ENCODE data around the gene ESPNL. TPM values are rescaled to one million over a fixed set of nuclear protein-coding genes. Genes with fewer than 3 reads are reported as not detected.

ESPNL gene
- total RNA-seq, 1 experiment from 2014 or later = 1.1 TPM

GRCh38 chr2:238116298-238117198 is 16.4 kb downstream of the ESPNL start:
- TF ChIP-seq ATF1 (CRISPR knock-in tag; IDR thresholded peaks at IDR 0.05) = no peak
- TF ChIP-seq JUN (CRISPR knock-in tag; IDR thresholded peaks at IDR 0.05) = no peak
- no peak for TF ChIP-seq E2F1 (CRISPR knock-in tag; IDR thresholded peaks at IDR 0.05)
- TF ChIP-seq KAT7 (CRISPR knock-in tag; IDR thresholded peaks at IDR 0.05; ENCODE audit: borderline replicate concordance) = no peak
- no peak for TF ChIP-seq NR2C2 (CRISPR knock-in tag; IDR thresholded peaks at IDR 0.05)
- ChIA-PET CTCF (interaction anchor here (1.3 kb wide), 1 partner anchor 23 kb away, joined by 3 read pairs; no protein-coding TSS in a partner anchor), POLR2A (no interaction called here)
- Mint-ChIP-seq H3K9me3 (peaks cover 17% of the 10 kb centered on the region), H3K4me3 (no peak overlapping the region), H3K36me3 (peaks cover 6% of the 10 kb centered on the region), H3K4me1 (no peaks in the 10 kb centered on the region), H3K27ac (no peak overlapping the region), H3K27me3 (ENCODE audit: low read depth) (no peaks in the 10 kb centered on the region)
- DNase-seq (ENCODE audit: low spot score) = no peak
- ATAC-seq = no peak

GRCh38 chr2:238117199-238118154 is 17.3 kb downstream of the ESPNL start:
- H3K4me1 Mint-ChIP-seq = no peaks in the 10 kb centered on the region
- ATAC-seq (no peak), DNase-seq (ENCODE audit: low spot score) (no peak)
- no peak overlapping the region for H3K4me3 Mint-ChIP-seq
- ChIA-PET POLR2A (no interaction called here), CTCF (interaction anchor here (1.3 kb wide), 1 partner anchor 22 kb away, joined by 3 read pairs; no protein-coding TSS in a partner anchor)
- no peak overlapping the region for H3K27ac Mint-ChIP-seq
- no peaks in the 10 kb centered on the region for H3K27me3 Mint-ChIP-seq (ENCODE audit: low read depth)
- H3K9me3 Mint-ChIP-seq = peaks cover 10% of the 10 kb centered on the region
- H3K36me3 Mint-ChIP-seq = peaks cover 6% of the 10 kb centered on the region
- TF ChIP-seq NR2C2 (CRISPR knock-in tag; IDR thresholded peaks at IDR 0.05) (no peak), FOXK1 (CRISPR knock-in tag; IDR thresholded peaks at IDR 0.05) (no peak), ZNF512 (CRISPR knock-in tag; IDR thresholded peaks at IDR 0.05; ENCODE audit: borderline replicate concordance) (no peak), SP1 (CRISPR knock-in tag; conservative IDR thresholded peaks at IDR 0.05) (no peak), KAT7 (CRISPR knock-in tag; IDR thresholded peaks at IDR 0.05; ENCODE audit: borderline replicate concordance) (no peak), ATF2 (CRISPR knock-in tag; IDR thresholded peaks at IDR 0.05; ENCODE audit: borderline replicate concordance, low read depth) (no peak), CBFB (CRISPR knock-in tag; IDR thresholded peaks at IDR 0.05; ENCODE audit: low read depth) (no peak), FOXP4 (CRISPR knock-in tag; IDR thresholded peaks at IDR 0.05) (no peak), ZNF671 (CRISPR knock-in tag; IDR thresholded peaks at IDR 0.05) (no peak), TP53 (CRISPR knock-in tag; IDR thresholded peaks at IDR 0.05) (no peak), JUN (CRISPR knock-in tag; IDR thresholded peaks at IDR 0.05) (no peak), RORB (CRISPR knock-in tag; IDR thresholded peaks at IDR 0.05) (no peak), NFE2L1 (CRISPR knock-in tag; IDR thresholded peaks at IDR 0.05) (no peak), CREB1 (CRISPR knock-in tag; IDR thresholded peaks at IDR 0.05) (no peak), MXD4 (CRISPR knock-in tag; IDR thresholded peaks at IDR 0.05; ENCODE audit: borderline replicate concordance) (no peak), ZNF138 (CRISPR knock-in tag; conservative IDR thresholded peaks at IDR 0.05) (no peak)

All from WTC11 (cell line).